Stimulated activated CD4-positive, alpha-beta T cell treated with anti-CD3 and anti-CD28 coated beads, Interleukin-1b, Interleukin-23, amount 100 ng/mL, for 48 hours (primary cell): ENCODE measurements around the gene IQGAP1.
A peak's percentile ranks its signal among the peaks of the same experiment; 100 is the strongest.
"Not testable (repeated sequence)": the region's sequence is repeated elsewhere in the genome, so short reads cannot be mapped to it uniquely, and the experiment has no call there.

ENCODE experiments used
- DNase-seq: peaks from one replicate; pipeline ENCODE4 v3.0.0-alpha.2; 2020

The IQGAP1 gene, protein sequence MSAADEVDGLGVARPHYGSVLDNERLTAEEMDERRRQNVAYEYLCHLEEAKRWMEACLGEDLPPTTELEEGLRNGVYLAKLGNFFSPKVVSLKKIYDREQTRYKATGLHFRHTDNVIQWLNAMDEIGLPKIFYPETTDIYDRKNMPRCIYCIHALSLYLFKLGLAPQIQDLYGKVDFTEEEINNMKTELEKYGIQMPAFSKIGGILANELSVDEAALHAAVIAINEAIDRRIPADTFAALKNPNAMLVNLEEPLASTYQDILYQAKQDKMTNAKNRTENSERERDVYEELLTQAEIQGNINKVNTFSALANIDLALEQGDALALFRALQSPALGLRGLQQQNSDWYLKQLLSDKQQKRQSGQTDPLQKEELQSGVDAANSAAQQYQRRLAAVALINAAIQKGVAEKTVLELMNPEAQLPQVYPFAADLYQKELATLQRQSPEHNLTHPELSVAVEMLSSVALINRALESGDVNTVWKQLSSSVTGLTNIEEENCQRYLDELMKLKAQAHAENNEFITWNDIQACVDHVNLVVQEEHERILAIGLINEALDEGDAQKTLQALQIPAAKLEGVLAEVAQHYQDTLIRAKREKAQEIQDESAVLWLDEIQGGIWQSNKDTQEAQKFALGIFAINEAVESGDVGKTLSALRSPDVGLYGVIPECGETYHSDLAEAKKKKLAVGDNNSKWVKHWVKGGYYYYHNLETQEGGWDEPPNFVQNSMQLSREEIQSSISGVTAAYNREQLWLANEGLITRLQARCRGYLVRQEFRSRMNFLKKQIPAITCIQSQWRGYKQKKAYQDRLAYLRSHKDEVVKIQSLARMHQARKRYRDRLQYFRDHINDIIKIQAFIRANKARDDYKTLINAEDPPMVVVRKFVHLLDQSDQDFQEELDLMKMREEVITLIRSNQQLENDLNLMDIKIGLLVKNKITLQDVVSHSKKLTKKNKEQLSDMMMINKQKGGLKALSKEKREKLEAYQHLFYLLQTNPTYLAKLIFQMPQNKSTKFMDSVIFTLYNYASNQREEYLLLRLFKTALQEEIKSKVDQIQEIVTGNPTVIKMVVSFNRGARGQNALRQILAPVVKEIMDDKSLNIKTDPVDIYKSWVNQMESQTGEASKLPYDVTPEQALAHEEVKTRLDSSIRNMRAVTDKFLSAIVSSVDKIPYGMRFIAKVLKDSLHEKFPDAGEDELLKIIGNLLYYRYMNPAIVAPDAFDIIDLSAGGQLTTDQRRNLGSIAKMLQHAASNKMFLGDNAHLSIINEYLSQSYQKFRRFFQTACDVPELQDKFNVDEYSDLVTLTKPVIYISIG (N-terminal part only)

GRCh38 chr15:90387534-90388461 lies at the start of gene IQGAP1:
IQGAP1 (plus strand) TSS chr15:90388242; CDS start chr15:90388342, 100 bp downstream.
- DNase-seq = peak; percentile 98

GRCh38 chr15:90338532-90338931 lies 49.5 kb upstream of the IQGAP1 start:
- no peak for DNase-seq

DNA sequence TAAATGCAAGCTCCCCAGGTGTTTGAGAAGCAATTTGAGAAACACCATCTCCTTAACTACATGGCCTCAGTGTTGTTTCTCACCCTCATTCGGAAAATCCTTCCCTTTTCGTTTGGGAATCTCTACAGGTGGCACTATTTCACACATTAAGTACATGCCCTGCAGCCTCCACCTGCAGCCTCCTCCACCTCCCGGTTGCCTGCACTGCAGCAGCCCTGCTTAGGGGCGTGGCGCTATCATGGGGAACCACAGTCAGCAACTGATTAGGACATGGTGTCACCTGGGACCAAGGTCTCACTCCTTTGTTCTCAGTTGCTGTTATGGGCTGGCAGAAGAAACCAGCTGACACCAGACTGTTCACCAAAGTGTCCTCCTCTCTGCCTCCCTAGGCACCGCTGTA lies 47.7 kb upstream of the IQGAP1 start:
- no peak for DNase-seq

DNA sequence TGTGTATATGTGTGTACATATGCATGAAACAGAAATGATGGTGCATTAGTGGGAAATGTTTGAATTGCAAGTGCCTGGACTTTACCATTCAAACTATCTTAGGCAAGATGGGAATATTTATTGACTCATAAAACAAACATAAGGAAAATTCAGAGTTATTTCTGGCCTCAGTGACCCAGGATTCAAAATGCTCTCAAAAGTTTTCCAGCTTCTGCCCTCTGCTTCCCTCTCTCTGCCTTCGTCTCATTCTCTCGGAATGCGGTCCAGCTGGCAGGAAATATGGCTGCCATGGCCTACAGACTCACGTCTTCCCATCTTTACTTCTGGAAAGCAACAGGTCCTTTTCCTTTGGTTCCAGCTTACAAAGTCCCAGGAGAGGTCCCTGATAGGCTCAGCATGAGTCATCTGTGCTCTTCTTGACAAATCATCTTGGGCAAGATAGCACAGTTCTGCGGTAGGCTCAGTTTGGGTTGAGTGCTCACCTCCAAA lies 44.7 kb upstream of the IQGAP1 start:
- DNase-seq = no peak

GRCh38 chr15:90344662-90345061 lies 43.4 kb upstream of the IQGAP1 start:
- DNase-seq = no peak

- DNase-seq = no peak
Measured at GRCh38 chr15:90345857-90346256, 42.2 kb upstream of the IQGAP1 start.

GRCh38 chr15:90347431-90348065 lies 40.5 kb upstream of the IQGAP1 start:
- not testable (repeated sequence) for DNase-seq

DNA sequence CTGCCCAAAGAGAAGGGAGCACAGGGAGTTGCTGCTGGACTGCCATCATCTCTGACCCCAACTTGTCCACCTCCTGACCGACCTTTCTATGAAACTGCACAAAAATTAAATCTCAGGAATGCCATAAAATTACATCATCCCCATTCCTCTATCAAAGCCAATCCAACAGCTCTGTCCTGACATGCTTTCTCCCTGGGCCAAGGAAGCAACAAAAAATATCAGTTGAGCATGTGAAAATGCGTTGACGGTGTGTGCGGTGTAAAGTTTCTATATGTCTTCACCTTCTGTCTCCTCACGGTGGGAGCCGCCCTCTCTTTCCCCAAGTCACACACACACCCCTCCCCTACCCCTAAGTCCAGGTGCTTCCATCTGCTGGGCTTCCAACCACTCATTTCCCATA lies 39.6 kb upstream of the IQGAP1 start:
- no peak for DNase-seq

- no peak for DNase-seq
Measured at GRCh38 chr15:90349072-90349471, 39.0 kb upstream of the IQGAP1 start.

DNA sequence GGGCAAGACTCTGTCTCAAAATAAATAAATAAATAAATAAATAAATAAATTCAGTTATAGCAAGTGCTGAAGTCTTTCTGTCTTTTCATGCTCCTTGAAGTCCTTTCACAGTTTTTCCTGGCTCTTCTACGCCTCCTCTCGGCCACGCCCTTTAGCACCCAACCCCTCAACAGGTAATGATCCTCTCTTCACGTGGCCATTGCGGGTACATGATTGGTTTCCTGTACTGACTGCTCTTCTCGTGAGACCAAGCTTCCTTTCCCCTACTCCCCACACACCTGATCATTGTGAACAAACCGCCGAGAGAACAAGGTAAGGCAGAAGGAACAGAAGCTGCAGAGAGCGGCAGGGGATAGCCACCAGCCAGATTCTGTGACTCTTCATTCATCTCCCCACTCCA lies 38.2 kb upstream of the IQGAP1 start:
- DNase-seq = no peak

DNA sequence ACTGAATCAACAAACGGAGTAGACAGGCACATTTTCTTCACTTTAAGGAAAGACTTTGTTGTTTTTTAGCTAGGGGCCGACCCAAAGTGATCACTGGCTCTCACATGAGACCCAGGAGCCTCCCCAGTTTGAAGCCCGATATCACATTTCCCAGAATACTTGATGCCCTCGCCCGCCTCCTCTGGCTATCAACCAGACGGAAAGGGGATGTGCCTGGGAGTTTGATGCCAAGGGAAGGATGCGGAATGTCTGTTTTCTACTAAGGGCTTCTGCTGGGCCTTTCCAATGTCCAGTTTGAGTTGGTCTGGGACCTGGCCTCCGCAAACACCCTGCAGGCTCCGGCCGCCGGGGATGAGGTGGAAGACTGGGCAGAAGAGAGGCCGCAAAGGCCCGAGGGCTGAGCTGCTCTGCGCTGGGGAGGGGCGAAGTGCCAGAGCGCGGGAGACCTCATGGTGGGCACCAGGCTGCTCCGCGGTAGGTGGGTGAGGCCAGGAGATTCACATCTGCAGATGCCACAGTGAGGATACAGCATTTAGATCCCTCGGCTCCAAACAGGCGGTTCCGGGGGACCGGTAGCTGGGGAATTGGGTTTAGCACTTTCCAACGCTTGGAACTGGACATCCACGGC lies 36.4 kb upstream of the IQGAP1 start:
- DNase-seq = no peak

DNA sequence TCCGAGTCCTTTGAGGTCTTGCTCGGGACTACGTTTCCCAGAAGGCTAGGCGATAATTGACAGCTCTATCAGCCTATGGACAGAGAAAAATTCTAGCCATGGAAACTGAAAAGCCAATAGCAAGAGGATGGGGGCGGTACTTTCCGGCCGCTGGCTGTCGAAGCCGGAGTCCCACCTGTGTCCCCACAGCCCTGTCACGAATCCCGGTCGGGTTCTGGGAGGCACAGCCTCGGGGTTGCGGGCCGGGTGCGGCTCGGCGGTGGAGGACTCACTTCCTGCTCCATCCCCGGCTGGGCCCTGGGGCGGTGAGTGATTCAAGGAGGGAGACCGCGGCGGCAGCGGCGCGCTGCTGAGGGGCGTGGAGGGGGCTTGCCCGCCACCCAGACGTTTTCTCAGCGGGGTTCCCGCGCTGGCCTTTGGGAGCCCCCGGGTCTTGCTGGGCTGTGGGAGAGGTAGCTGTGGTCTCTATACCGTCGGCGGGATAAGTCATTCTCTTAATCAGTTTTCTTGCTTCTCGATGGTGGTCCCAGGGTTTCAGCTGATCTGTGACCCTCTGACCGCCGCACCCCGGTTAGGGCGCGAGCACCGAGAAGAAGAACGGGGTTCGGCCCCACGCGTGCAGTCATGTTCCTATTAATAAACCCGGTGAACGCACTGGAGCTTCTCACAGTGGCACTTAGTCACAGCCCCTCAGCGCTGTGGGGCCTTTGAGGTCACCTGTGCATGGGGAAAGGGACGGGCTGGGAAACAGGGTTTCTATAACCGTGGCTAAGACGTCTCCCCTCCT lies 35.7 kb upstream of the IQGAP1 start, which contains the start of gene ZNF774:
Gene ZNF774 (plus strand): TSS at position 178 of the 787 bp plus-strand sequence. CDS start 2,377 bp downstream, outside the sequence.
- DNase-seq = peak; percentile 90

GRCh38 chr15:90354986-90355385 lies 33.1 kb upstream of the IQGAP1 start:
- DNase-seq = no peak

- peak; percentile 22 for DNase-seq
Measured at GRCh38 chr15:90358124-90359033, 29.7 kb upstream of the IQGAP1 start.

GRCh38 chr15:90360746-90361145 lies 27.3 kb upstream of the IQGAP1 start:
- no peak for DNase-seq

GRCh38 chr15:90362936-90363212 lies 25.2 kb upstream of the IQGAP1 start:
- DNase-seq = no peak

- DNase-seq = no peak
Measured at GRCh38 chr15:90364251-90364650, 23.8 kb upstream of the IQGAP1 start.

DNA sequence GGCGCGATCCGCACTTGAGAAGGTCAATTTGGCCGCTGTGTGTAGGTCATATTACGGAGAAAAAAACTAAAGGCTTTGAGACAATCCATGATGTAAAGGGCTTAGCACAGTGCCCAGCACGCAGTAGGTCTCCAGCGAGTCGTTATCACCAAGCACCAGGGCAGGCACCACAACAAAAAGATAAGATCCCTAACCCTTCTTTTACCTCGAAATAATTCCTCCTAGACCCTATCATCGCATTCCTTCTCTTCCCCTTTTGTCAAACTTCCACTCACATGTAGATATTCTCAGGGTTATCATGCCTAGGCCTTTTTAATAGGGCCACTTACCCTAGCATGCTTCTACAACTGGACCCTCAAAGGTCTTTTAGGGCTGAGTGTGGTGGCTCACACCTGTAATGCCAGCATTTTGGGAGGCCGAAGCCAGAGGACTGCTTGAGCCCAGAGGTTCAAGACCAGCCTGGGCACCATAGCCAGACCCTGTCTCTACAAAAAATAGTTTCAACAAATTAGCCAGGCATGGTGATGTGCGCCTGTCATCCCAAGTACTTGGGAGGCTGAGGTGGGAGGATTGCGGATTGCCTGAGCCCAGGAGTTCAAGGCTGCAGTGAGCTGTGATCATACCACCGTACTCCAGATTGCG lies 22.5 kb upstream of the IQGAP1 start:
- no peak for DNase-seq
